Measurements from ENCODE around the gene PDE4C. TPM values are rescaled to one million over a fixed set of nuclear protein-coding genes. Genes with fewer than 3 reads are reported as not detected.

PDE4C gene
- total and polyA plus RNA-seq, 10 of the 15 experiments (the other 5 are each of a cell fraction or from before 2014, with no cell fraction given), result 0.08 to 0.73 (median 0.34) TPM

- FAIRE-seq (peak; percentile 98), DNase-seq (ENCODE audit: low read depth, low spot score) (peak; percentile 40), ATAC-seq (peak; percentile 92)
- Histone ChIP-seq H2AFZ (ENCODE audit: control insufficient read depth, low read depth, low read length) (peak overlapping the region; percentile 55; the same call in 1 of the 2 replicates), H3K36me3 (ENCODE audit: control insufficient read depth in 2 of 2, insufficient read depth in 2 of 2, low read length in 1 of 2) (no peaks in the 10 kb centered on the region), H3K9me3 (replicated peaks; ENCODE audit: control insufficient read depth, insufficient read depth, low read length) (no peaks in the 10 kb centered on the region), H3K27ac (ENCODE audit: control insufficient read depth, insufficient read depth) (no peak overlapping the region), H3K4me1 (ENCODE audit: control insufficient read depth, insufficient read depth, low read length) (peaks cover 5% of the 10 kb centered on the region), H3K4me3 (no peak overlapping the region), H3K9ac (ENCODE audit: control insufficient read depth, insufficient read depth, low read length) (no peak overlapping the region), H3K27me3 (replicated peaks in 1 of 2; ENCODE audit: control insufficient read depth in 2 of 2, insufficient read depth in 2 of 2, low read length in 1 of 2) (no peaks in the 10 kb centered on the region; a peak in 1 of 4 replicates), H3K4me2 (ENCODE audit: control insufficient read depth, insufficient read depth) (no peak overlapping the region), H3K79me2 (ENCODE audit: control insufficient read depth, insufficient read depth, low read length) (no peaks in the 10 kb centered on the region), H4K20me1 (ENCODE audit: control insufficient read depth, insufficient read depth) (no peaks in the 10 kb centered on the region)
- in situ Hi-C loops (cut with MboI), result no loop called here
- intact Hi-C loops (cut with micrococcal nuclease; ENCODE audit: unreplicated experiment), result loop anchor here (1.0 kb wide), 2 partner anchors 43 to 138 kb away; no protein-coding TSS in a partner anchor
- 18% methylated on average over 23 of the region's 23 CpGs for WGBS (ENCODE audit: insufficient coverage, insufficient replicate concordance, low lambda C conversion rate, missing lambda C conversion rate)
- ChIA-PET POLR2A (interaction anchor here (0.6 to 1.2 kb wide), 3 partner anchors 46 to 86 kb away, joined by 3 read pairs; no protein-coding TSS in a partner anchor), SMC1A (ENCODE audit: uncharacterized antibody, unreplicated experiment) (interaction anchor here (0.6 to 7.6 kb wide), 19 partner anchors 9 to 205 kb away, joined by 3 to 121 read pairs (median 5); partner anchors contain the start of genes MPV17L2 and RAB3A), CTCF (interaction anchor here (0.6 to 8.0 kb wide), 33 partner anchors 8 to 313 kb away, joined by 3 to 213 read pairs (median 6); partner anchors contain the start of genes MPV17L2 and RAB3A), RAD21 (ENCODE audit: unreplicated experiment) (interaction anchor here (0.6 to 8.7 kb wide), 20 partner anchors 11 to 832 kb away, joined by 3 to 175 read pairs (median 4); partner anchors contain the start of genes LSM4, MPV17L2 and RAB3A)
- peak; percentile 94 for TF ChIP-seq RAD21 (IDR thresholded peaks at IDR 0.05; ENCODE audit: insufficient read depth, low read depth, low read length)
- TF ChIP-seq RB1 (IDR thresholded peaks at IDR 0.05; ENCODE audit: borderline replicate concordance), result peak; percentile 75; the same call in 1 of the 2 replicates
- peak; percentile 99 for TF ChIP-seq SMC3 (IDR thresholded peaks at IDR 0.05; ENCODE audit: borderline replicate concordance, low read length)
- no peak for TF ChIP-seq CHD2 (IDR thresholded peaks at IDR 0.05; ENCODE audit: borderline replicate concordance, low read depth, low read length)
- peak; percentile 88 for TF ChIP-seq YY1 (IDR thresholded peaks at IDR 0.05; ENCODE audit: low read depth, low read length)
- TF ChIP-seq SMARCA5 (IDR thresholded peaks at IDR 0.05), result peak; percentile 95
- peak; percentile 90 to 97 (median 96) for TF ChIP-seq CTCF (IDR thresholded peaks at IDR 0.05 in 2 of 3, conservative IDR thresholded peaks at IDR 0.05 in 1 of 3; ENCODE audit: control insufficient read depth in 2 of 3, extremely low read depth in 1 of 3, insufficient read depth in 1 of 3, low read depth in 3 of 3, low read length in 3 of 3)
- no peak for TF ChIP-seq MEF2A (IDR thresholded peaks at IDR 0.05; ENCODE audit: insufficient read depth, low read depth, low read length)
- BruUV-seq (replicated peaks), result no TSS peak
Measured at GRCh38 chr19:18251587-18252369, 25.5 kb upstream of the PDE4C start.
